Prostate gland (tissue), 2 donors: ENCODE data around the gene ZC3H8. TPM values are rescaled to one million over a fixed set of nuclear protein-coding genes. Genes with fewer than 3 reads are reported as not detected.

Experiments
- DNase-seq: peaks from one replicate; pipeline ENCODE4 v3.0.0-alpha.2; 2019; ENCODE audit warnings: low spot score
- H3K27ac ChIP-seq, 2 donors: fragments of 200-600 bp; sonication (generic); 2 replicates each; pipeline ENCODE4 v1.5.1; 2017 to 2019
- H3K27me3 ChIP-seq: fragments of 200-600 bp; sonication (generic); replicated peaks from 2 replicates; pipeline ENCODE4 v1.5.1; 2019; ENCODE audit not compliant: insufficient read depth
- H3K36me3 ChIP-seq, 2 donors: fragments of 200-600 bp; sonication (generic); 1 replicate in 1 of 2; 2 replicates in 1 of 2; pipeline versions ENCODE4 v1.5.1 to v1.8.1; 2017 to 2019
- H3K4me1 ChIP-seq: fragments of 200-600 bp; sonication (generic); replicated peaks from 2 replicates; pipeline ENCODE4 v1.5.1; 2019
- H3K4me3 ChIP-seq, 2 donors: fragments of 200-600 bp; sonication (generic); 2 replicates each; pipeline ENCODE4 v1.5.1; 2017 to 2019
- H3K9me3 ChIP-seq: fragments of 200-600 bp; sonication (generic); 2 replicates; pipeline ENCODE4 v1.5.1; 2017
- POLR2A ChIP-seq: fragments of 450-650 bp; IDR thresholded peaks from one replicate; pipeline ENCODE4 v1.6.1; 2016; ENCODE audit warnings: antibody characterized with exemption, mild to moderate bottlenecking
- POLR2AphosphoS5 ChIP-seq: sonication (generic); formaldehyde crosslinking; IDR thresholded peaks from one replicate; pipeline ENCODE4 v1.6.1; 2017; ENCODE audit warnings: antibody characterized with exemption
- WGBS: methylation state at CpG from one replicate; pipeline ENCODE4 v1.1.5; 2018; 5-methylcytosine and 5-hydroxymethylcytosine counted together
- intact Hi-C: fragments of 100-400 bp; cut with DNase I; formaldehyde crosslinking; loops from one replicate; pipeline ENCODE4 v1.14.2; 2022
- total RNA-seq, 2 donors: library from RNA; depleted of rRNA; stranded (reverse); fragments of >200 nt; gene quantifications; one replicate each; pipeline ENCODE4 v1.1.0, GENCODE V29; 2016
- TF ChIP-seq, protein P1 (sequence below), 4 experiments: fragments of 200-600 bp in 2 of 4; fragments of 450-650 bp in 2 of 4; sonication (generic) in 2 of 4; IDR thresholded peaks; 1 replicate in 3 of 4; 2 replicates in 1 of 4; pipeline ENCODE4 v1.5.1; 2016 to 2019; ENCODE audit warnings: antibody characterized with exemption in 4 of 4, mild to moderate bottlenecking in 2 of 4, moderate library complexity in 2 of 4

The ZC3H8 gene
- total RNA-seq, 2 donors from 2014 or later: 3.3 to 4.9 TPM

DNA sequence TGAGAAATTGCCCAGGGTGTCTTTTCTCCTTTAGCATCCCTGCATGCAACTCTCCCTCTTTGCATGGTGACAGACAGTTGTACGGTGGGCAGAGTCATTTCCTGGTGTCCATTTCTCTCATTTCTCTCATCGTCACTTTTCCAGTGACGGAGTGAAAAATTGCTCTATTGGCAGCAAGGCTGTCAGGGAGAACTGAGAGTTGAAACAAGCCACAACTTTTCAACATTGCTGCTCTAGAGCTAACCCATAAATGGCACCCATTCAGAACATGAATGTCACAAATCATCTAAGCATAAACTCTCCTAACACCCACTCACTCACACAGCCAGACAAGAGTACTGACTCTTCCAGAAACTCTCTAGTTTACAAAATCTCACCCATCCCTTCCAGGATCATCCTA, 55.7 kb downstream of the ZC3H8 start:
- DNase-seq: no peak
- Histone ChIP-seq H3K27me3 (no peaks in the 10 kb centered on the region), H3K4me1 (no peaks in the 10 kb centered on the region), H3K27ac (no peak overlapping the region), H3K36me3 (no peaks in the 10 kb centered on the region), H3K9me3 (no peaks in the 10 kb centered on the region), H3K4me3 (no peak overlapping the region)
- no peak for TF ChIP-seq POLR2A
- 76% methylated on average over 3 of the region's 3 CpGs for WGBS
- intact Hi-C loops: no loop called here

DNA sequence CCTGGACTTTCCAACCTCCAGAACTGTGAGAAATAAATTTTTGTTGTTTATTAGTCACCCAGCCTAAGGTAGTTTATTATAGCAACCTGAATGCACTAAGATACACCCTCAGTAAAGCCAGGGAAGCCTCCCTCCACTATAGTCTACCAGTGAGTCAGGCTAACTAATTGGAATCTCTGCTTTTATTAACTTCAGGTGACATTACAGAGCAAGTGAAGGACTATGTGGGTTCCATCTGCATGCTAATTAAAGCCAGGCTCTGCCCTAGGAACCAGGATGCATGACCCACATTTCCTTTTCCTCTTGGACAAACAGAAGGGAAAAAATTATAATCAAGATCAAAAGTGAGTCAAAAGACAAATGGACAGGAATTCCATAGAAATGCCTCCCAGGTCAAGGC, 56.1 kb downstream of the ZC3H8 start:
- Histone ChIP-seq H3K4me3 (no peak overlapping the region), H3K27ac (no peak overlapping the region), H3K27me3 (no peaks in the 10 kb centered on the region), H3K36me3 (no peaks in the 10 kb centered on the region), H3K4me1 (no peaks in the 10 kb centered on the region), H3K9me3 (no peaks in the 10 kb centered on the region)
- no peak for TF ChIP-seq POLR2A
- intact Hi-C loops: no loop called here
- DNase-seq: no peak

DNA sequence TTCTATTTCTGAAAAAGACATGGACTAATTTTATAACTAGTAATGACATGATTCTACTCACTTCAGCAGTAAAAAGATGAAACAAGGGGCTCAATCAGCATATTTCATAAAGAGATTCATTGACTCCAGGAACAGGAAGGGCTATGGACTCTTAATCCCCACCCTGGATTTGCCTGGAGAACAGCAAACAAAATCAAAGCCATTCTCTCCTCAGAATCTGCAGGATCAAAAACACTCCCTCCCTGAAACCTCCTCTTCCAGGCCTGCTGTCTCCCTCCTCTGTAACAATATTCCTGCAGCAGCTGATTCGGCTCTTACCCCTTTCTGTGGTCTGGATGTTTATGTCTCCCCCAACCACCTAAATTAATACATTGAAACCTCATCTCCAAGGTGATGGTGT, 57.0 kb downstream of the ZC3H8 start:
- Histone ChIP-seq H3K9me3 (no peaks in the 10 kb centered on the region), H3K4me1 (no peaks in the 10 kb centered on the region), H3K4me3 (no peak overlapping the region), H3K27me3 (no peaks in the 10 kb centered on the region), H3K27ac (no peak overlapping the region), H3K36me3 (no peaks in the 10 kb centered on the region)
- no peak for DNase-seq
- no peak for TF ChIP-seq POLR2AphosphoS5
- TF ChIP-seq, protein P1, sequence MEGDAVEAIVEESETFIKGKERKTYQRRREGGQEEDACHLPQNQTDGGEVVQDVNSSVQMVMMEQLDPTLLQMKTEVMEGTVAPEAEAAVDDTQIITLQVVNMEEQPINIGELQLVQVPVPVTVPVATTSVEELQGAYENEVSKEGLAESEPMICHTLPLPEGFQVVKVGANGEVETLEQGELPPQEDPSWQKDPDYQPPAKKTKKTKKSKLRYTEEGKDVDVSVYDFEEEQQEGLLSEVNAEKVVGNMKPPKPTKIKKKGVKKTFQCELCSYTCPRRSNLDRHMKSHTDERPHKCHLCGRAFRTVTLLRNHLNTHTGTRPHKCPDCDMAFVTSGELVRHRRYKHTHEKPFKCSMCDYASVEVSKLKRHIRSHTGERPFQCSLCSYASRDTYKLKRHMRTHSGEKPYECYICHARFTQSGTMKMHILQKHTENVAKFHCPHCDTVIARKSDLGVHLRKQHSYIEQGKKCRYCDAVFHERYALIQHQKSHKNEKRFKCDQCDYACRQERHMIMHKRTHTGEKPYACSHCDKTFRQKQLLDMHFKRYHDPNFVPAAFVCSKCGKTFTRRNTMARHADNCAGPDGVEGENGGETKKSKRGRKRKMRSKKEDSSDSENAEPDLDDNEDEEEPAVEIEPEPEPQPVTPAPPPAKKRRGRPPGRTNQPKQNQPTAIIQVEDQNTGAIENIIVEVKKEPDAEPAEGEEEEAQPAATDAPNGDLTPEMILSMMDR (IDR thresholded peaks at IDR 0.05): no peak
- no peak for TF ChIP-seq POLR2A
- intact Hi-C loops: no loop called here
- WGBS: 67% methylated on average over 1 of the region's 1 CpG

DNA sequence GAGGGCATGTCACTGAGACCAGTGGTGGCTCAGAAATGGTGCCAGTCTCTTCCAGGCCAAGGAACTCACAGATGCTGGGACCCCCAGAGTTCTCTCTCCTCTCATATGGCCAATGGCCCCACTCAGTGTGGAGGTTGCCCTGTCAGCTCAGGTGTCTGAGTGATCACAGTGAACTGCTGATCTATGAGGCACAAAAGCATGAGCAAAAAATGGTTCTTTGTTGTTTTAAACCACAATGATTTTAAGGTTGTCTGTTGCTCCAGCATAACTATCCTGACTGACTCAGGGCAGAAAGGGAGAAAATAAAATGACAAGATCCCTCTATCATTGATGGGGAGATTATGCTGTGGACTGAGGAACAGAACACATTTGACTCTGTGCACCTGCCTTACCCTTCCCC, 58.9 kb downstream of the ZC3H8 start:
- Histone ChIP-seq H3K9me3 (no peaks in the 10 kb centered on the region), H3K36me3 (no peaks in the 10 kb centered on the region), H3K4me3 (no peak overlapping the region), H3K4me1 (no peaks in the 10 kb centered on the region), H3K27ac (no peak overlapping the region), H3K27me3 (no peaks in the 10 kb centered on the region)
- no peak for DNase-seq
- intact Hi-C loops: no loop called here
- TF ChIP-seq, protein P1 (IDR thresholded peaks at IDR 0.05): no peak
- TF ChIP-seq POLR2AphosphoS5 (no peak), POLR2A (no peak)

DNA sequence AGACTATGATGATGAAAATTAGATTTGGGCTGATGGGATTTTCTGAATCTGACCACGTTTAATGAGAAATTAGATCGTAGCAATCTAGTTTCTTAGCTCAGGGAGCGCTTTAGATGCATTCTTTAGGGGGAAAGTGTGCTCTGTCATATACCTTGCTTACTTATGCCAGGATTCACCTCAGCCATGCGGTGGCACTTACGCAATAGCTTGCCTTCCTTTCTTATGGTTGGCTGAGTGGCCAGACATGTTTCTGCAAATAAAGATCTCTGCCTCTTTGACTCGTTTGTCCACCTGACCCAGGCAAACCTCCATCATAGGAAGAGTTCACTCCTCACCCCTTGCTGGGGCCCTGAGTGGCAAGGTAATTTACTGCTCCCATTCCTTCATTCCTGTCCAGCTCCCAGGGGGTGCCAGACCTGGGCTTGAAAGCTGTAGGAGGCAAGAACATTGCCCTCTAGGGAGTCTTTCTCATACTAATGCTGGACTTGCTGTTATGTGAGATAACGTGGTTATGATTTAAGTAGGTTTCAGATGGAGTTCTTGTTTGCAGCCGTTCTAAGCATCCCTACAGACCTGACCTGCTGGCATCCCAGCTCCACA, 59.6 kb downstream of the ZC3H8 start:
- H3K9me3 ChIP-seq: no peaks in the 10 kb centered on the region
- no peaks in the 10 kb centered on the region for H3K4me1 ChIP-seq
- 75% methylated on average over 8 of the region's 8 CpGs for WGBS
- H3K4me3 ChIP-seq: no peak overlapping the region
- H3K27me3 ChIP-seq: no peaks in the 10 kb centered on the region
- intact Hi-C loops: no loop called here
- H3K36me3 ChIP-seq: no peaks in the 10 kb centered on the region
- TF ChIP-seq POLR2A (no peak), POLR2AphosphoS5 (no peak)
- TF ChIP-seq, protein P1 (IDR thresholded peaks at IDR 0.05): no peak
- DNase-seq: no peak
- H3K27ac ChIP-seq: no peak overlapping the region

DNA sequence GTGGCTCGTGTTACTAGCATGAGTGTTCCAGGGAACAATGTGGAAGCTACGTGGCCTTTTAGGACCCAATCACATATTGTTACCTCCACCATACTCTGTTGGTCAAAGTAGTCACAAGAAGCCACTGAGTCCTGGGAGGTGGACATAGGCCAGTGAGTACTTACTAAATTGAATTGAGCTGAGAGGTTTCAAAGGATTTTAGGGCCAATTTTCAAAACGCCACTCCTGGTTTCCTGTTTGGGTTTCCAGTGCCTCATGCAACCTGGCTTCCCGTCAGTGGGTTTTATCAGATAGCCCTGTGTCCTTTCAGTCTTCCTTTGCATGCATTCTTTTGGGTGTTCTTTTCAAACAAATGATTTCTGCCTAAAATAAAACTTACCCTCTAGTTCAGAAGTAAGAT, 60.4 kb downstream of the ZC3H8 start:
- H3K36me3 ChIP-seq: no peaks in the 10 kb centered on the region
- no peak overlapping the region for H3K27ac ChIP-seq
- H3K4me1 ChIP-seq: no peaks in the 10 kb centered on the region
- 80% methylated on average over 4 of the region's 4 CpGs for WGBS
- intact Hi-C loops: no loop called here
- TF ChIP-seq POLR2AphosphoS5 (no peak), POLR2A (no peak)
- TF ChIP-seq, protein P1 (IDR thresholded peaks at IDR 0.05): no peak
- no peak overlapping the region for H3K4me3 ChIP-seq
- H3K27me3 ChIP-seq: no peaks in the 10 kb centered on the region
- DNase-seq: no peak
- H3K9me3 ChIP-seq: no peaks in the 10 kb centered on the region
